Breast epithelium (tissue), 4 donors: ENCODE data around the gene MTUS2. TPM values are rescaled to one million over a fixed set of nuclear protein-coding genes. Genes with fewer than 3 reads are reported as not detected.

Source experiments
- DNase-seq, 2 donors: peaks; one replicate each; pipeline ENCODE4 v3.0.0-alpha.2; 2019; ENCODE audit warnings: low spot score in 2 of 2
- H3K27ac ChIP-seq, 2 donors: fragments of 200-600 bp; sonication (generic) in 1 of 2; one replicate each; pipeline ENCODE4 v1.5.1; 2016 to 2019; ENCODE audit warnings: mild to moderate bottlenecking in 1 of 2
- H3K27me3 ChIP-seq, 2 donors: fragments of 200-600 bp; sonication (generic) in 1 of 2; one replicate each; pipeline versions ENCODE4 v1.5.1 to v1.6.0; 2017 to 2019; ENCODE audit warnings: control low read depth in 1 of 2, mild to moderate bottlenecking in 1 of 2
- H3K36me3 ChIP-seq: fragments of 200-600 bp; one replicate; pipeline ENCODE4 v1.5.1; 2019
- H3K4me1 ChIP-seq, 2 donors: fragments of 200-600 bp; sonication (generic); one replicate each; pipeline ENCODE4 v1.5.1; 2016 to 2019; ENCODE audit warnings: control low read depth in 1 of 2
- H3K4me3 ChIP-seq, 3 donors: fragments of 200-600 bp; sonication (generic); 1 replicate in 2 of 3; 2 replicates in 1 of 3; pipeline ENCODE4 v1.5.1; 2016 to 2019; ENCODE audit warnings: mild to moderate bottlenecking in 3 of 3, moderate library complexity in 2 of 3
- H3K9me3 ChIP-seq, 2 donors: fragments of 200-600 bp; sonication (generic) in 1 of 2; one replicate each; pipeline ENCODE4 v1.5.1; 2016 to 2019; ENCODE audit warnings: control low read depth in 1 of 2
- CTCF ChIP-seq, 3 donors: fragments of 450-650 bp; IDR thresholded peaks; one replicate each; pipeline ENCODE4 v1.5.1; 2016 to 2017; ENCODE audit warnings: antibody characterized with exemption in 3 of 3, mild to moderate bottlenecking in 3 of 3, moderate library complexity in 3 of 3
- POLR2A ChIP-seq: fragments of 450-650 bp; IDR thresholded peaks from one replicate; pipeline ENCODE4 v1.6.1; 2016; ENCODE audit warnings: antibody characterized with exemption, mild to moderate bottlenecking, moderate library complexity
- POLR2AphosphoS5 ChIP-seq, 3 donors: sonication (generic); formaldehyde crosslinking; IDR thresholded peaks; one replicate each; pipeline ENCODE4 v1.6.1; 2017; ENCODE audit warnings: antibody characterized with exemption in 3 of 3
- intact Hi-C: fragments of 100-400 bp; cut with DNase I; formaldehyde crosslinking; loops from one replicate; pipeline ENCODE4 v1.15.1; 2023; ENCODE audit warnings: low total_unique reads
- total RNA-seq, 3 donors: library from RNA; depleted of rRNA; stranded (reverse); fragments of >200 nt; gene quantifications; one replicate each; pipeline ENCODE4 v1.1.0, GENCODE V29; 2016

Gene MTUS2
- total RNA-seq, 3 donors from 2014 or later: under 0.01 to 1.0 TPM; not detected in 1

GRCh38 chr13:29446016-29446415, 625.9 kb downstream of the MTUS2 start:
- Histone ChIP-seq H3K27ac (no peak overlapping the region), H3K4me1 (no peaks in the 10 kb centered on the region), H3K4me3 (no peak overlapping the region), H3K27me3 (no peaks in the 10 kb centered on the region), H3K9me3 (no peaks in the 10 kb centered on the region), H3K36me3 (no peaks in the 10 kb centered on the region)
- no peak for DNase-seq
- intact Hi-C loops: loop anchor here (10.0 kb wide), 1 partner anchor 1191 kb away; no protein-coding TSS in a partner anchor
- TF ChIP-seq POLR2A (no peak), POLR2AphosphoS5 (IDR thresholded peaks at IDR 0.05) (no peak), CTCF (IDR thresholded peaks at IDR 0.05) (no peak)

- no peaks in the 10 kb centered on the region for H3K36me3 ChIP-seq
- H3K4me1 ChIP-seq: no peaks in the 10 kb centered on the region
- no peaks in the 10 kb centered on the region for H3K9me3 ChIP-seq
- H3K4me3 ChIP-seq: no peak overlapping the region
- TF ChIP-seq POLR2A (no peak), CTCF (IDR thresholded peaks at IDR 0.05) (no peak), POLR2AphosphoS5 (IDR thresholded peaks at IDR 0.05) (no peak)
- no peak overlapping the region for H3K27ac ChIP-seq
- no peaks in the 10 kb centered on the region for H3K27me3 ChIP-seq
- no peak for DNase-seq
- intact Hi-C loops: loop anchor here (10.0 kb wide), 1 partner anchor 1193 kb away; no protein-coding TSS in a partner anchor
Measured at GRCh38 chr13:29448174-29448573, 628.0 kb downstream of the MTUS2 start.

GRCh38 chr13:29449726-29450125, 629.6 kb downstream of the MTUS2 start:
- Histone ChIP-seq H3K36me3 (no peaks in the 10 kb centered on the region), H3K9me3 (no peaks in the 10 kb centered on the region), H3K27me3 (no peaks in the 10 kb centered on the region), H3K4me1 (no peaks in the 10 kb centered on the region), H3K4me3 (no peak overlapping the region), H3K27ac (no peak overlapping the region)
- no peak for DNase-seq
- intact Hi-C loops: loop anchor here (10.0 kb wide), 1 partner anchor 1195 kb away; no protein-coding TSS in a partner anchor
- no peak for TF ChIP-seq POLR2A
- no peak for TF ChIP-seq POLR2AphosphoS5 (IDR thresholded peaks at IDR 0.05)
- TF ChIP-seq CTCF (IDR thresholded peaks at IDR 0.05): no peak

- Histone ChIP-seq H3K4me1 (no peaks in the 10 kb centered on the region), H3K9me3 (no peaks in the 10 kb centered on the region), H3K36me3 (no peaks in the 10 kb centered on the region), H3K27me3 (no peaks in the 10 kb centered on the region), H3K27ac (no peak overlapping the region), H3K4me3 (no peak overlapping the region)
- no peak for DNase-seq
- intact Hi-C loops: no loop called here
- TF ChIP-seq CTCF (IDR thresholded peaks at IDR 0.05) (no peak), POLR2A (no peak), POLR2AphosphoS5 (IDR thresholded peaks at IDR 0.05) (no peak)
Measured at GRCh38 chr13:29451976-29452375, 631.8 kb downstream of the MTUS2 start.

- no peak for DNase-seq
- H3K27me3 ChIP-seq: no peaks in the 10 kb centered on the region
- TF ChIP-seq POLR2AphosphoS5 (IDR thresholded peaks at IDR 0.05): no peak
- no peak for TF ChIP-seq CTCF (IDR thresholded peaks at IDR 0.05)
- TF ChIP-seq POLR2A: no peak
- no peak overlapping the region for H3K4me3 ChIP-seq
- peak overlapping the region in 1 of 2 donors; percentile 2 for H3K27ac ChIP-seq
- H3K4me1 ChIP-seq: peaks cover 0 to 7% of the 10 kb centered on the region in 2 donors
- intact Hi-C loops: no loop called here
- H3K9me3 ChIP-seq: no peaks in the 10 kb centered on the region
- no peaks in the 10 kb centered on the region for H3K36me3 ChIP-seq
Measured at GRCh38 chr13:29452773-29453616, 632.9 kb downstream of the MTUS2 start.
